ENCODE data around the gene GRAMD1C. TPM values are rescaled to one million over a fixed set of nuclear protein-coding genes. Genes with fewer than 3 reads are reported as not detected.

GRAMD1C gene
- total RNA-seq, 3 donors from 2014 or later, result 1.6 to 49.8 (median 18.4) TPM

DNA sequence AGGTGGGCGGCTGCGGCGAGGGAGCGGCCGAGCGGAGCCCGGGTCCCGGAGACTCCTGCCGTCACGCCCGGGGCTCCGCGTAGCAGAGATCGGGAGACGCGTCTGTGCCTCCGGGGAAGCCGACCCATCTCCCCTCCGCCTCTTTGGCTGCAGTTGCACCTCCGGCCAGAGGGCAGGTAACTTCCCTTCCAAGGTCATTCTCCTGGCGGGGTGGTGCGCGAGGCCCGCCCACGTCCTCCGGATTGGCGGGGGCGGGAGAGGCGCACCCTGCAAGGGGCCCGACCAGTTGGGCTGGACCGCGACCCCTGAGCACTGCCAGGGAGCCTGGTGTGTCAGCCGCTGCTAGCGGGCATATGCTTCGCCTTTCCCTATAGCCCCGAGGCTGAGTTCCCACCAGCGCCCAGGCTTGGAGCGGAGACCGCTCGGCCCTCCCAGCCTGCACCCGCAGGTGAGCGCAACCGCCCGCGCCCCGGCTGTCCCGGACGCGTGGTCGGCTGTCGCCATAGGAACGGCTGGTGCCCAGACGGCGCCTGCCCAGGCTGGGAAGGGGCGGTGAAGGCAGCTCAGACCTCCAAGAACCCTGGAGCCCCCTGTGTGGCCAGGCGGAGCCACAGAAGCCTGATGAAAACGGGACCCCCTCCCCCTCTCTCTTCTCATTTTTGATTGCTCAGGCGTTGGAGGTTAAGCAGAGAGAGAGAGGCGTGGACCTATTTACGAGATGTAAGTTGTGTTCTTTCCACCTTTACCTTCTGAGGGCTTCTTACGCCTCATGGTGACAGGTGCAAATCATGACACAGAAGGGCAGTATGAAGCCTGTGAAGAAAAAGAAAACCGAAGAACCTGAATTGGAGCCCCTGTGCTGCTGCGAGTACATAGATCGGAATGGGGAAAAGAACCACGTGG is 109.7 kb downstream of the GRAMD1C start:
- TF ChIP-seq POLR2A (IDR thresholded peaks at IDR 0.05) (no peak), POLR2AphosphoS5 (IDR thresholded peaks at IDR 0.05) (no peak)
- TF ChIP-seq, protein P1, sequence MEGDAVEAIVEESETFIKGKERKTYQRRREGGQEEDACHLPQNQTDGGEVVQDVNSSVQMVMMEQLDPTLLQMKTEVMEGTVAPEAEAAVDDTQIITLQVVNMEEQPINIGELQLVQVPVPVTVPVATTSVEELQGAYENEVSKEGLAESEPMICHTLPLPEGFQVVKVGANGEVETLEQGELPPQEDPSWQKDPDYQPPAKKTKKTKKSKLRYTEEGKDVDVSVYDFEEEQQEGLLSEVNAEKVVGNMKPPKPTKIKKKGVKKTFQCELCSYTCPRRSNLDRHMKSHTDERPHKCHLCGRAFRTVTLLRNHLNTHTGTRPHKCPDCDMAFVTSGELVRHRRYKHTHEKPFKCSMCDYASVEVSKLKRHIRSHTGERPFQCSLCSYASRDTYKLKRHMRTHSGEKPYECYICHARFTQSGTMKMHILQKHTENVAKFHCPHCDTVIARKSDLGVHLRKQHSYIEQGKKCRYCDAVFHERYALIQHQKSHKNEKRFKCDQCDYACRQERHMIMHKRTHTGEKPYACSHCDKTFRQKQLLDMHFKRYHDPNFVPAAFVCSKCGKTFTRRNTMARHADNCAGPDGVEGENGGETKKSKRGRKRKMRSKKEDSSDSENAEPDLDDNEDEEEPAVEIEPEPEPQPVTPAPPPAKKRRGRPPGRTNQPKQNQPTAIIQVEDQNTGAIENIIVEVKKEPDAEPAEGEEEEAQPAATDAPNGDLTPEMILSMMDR (IDR thresholded peaks at IDR 0.05), result no peak
- H3K4me1 ChIP-seq, result no peaks in the 10 kb centered on the region
- H3K27ac ChIP-seq, result peak overlapping the region; percentile 71 to 80
- DNase-seq (ENCODE audit: low spot score in 2 of 2), result no peak
- H3K4me3 ChIP-seq, result peak overlapping the region; percentile 75 to 92 (median 82)
- intact Hi-C loops (cut with DNase I; ENCODE audit: low total_unique reads), result no loop called here
- no peaks in the 10 kb centered on the region for H3K27me3 ChIP-seq
- H3K36me3 ChIP-seq, result no peaks in the 10 kb centered on the region
- no peaks in the 10 kb centered on the region for H3K9me3 ChIP-seq

DNA sequence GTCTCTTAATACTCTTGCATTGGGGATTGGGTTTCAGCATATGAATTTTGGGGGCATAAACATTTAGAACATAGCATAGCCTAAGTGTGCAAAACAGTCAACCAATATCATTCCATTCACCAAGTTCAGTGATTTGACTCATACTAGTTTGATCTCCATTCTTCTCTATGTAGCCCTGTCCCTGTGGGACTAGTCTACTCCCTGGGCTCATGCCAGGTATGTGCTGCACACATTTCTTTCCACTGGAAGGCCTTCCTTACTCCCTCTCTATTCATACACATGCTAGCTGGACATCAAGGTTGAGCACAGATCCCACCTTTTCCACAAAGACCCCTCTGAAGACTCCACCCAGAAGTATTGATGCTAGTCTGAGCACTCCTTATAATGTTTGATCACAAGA is 114.3 kb downstream of the GRAMD1C start:
- H3K27ac ChIP-seq, result no peak overlapping the region
- H3K4me3 ChIP-seq, result no peak overlapping the region
- no peaks in the 10 kb centered on the region for H3K27me3 ChIP-seq
- H3K9me3 ChIP-seq, result no peaks in the 10 kb centered on the region
- no peaks in the 10 kb centered on the region for H3K4me1 ChIP-seq
- H3K36me3 ChIP-seq, result no peaks in the 10 kb centered on the region
- intact Hi-C loops (cut with DNase I; ENCODE audit: low total_unique reads), result no loop called here
- no peak for TF ChIP-seq POLR2AphosphoS5 (IDR thresholded peaks at IDR 0.05)
- TF ChIP-seq POLR2A (IDR thresholded peaks at IDR 0.05), result no peak
- TF ChIP-seq, protein P1 (IDR thresholded peaks at IDR 0.05), result no peak
- no peak for DNase-seq (ENCODE audit: low spot score in 2 of 2)

DNA sequence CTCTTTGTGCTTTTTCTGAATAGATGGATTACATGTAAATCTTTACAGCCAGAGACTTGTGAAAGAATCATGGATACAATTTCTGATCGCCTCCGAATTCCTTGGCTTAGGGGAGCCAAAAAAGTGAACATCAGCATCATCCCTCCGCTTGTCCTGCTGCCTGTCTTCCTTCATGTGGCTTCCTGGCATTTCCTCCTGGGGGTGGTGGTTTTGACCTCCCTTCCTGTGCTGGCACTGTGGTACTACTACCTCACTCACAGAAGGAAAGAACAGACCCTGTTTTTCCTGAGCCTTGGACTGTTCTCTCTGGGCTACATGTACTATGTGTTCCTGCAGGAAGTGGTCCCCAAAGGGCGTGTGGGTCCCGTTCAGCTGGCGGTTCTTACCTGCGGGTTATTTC is 115.1 kb downstream of the GRAMD1C start:
- peak overlapping the region in 1 of 3 donors; percentile 29 for H3K4me3 ChIP-seq
- DNase-seq (ENCODE audit: low spot score in 2 of 2), result peak in 1 of 2 donors; percentile 75
- H3K4me1 ChIP-seq, result no peaks in the 10 kb centered on the region
- no peaks in the 10 kb centered on the region for H3K27me3 ChIP-seq
- TF ChIP-seq POLR2AphosphoS5 (IDR thresholded peaks at IDR 0.05), result no peak
- no peak for TF ChIP-seq POLR2A (IDR thresholded peaks at IDR 0.05)
- TF ChIP-seq, protein P1 (IDR thresholded peaks at IDR 0.05), result no peak
- no peaks in the 10 kb centered on the region for H3K36me3 ChIP-seq
- H3K9me3 ChIP-seq, result no peaks in the 10 kb centered on the region
- intact Hi-C loops (cut with DNase I; ENCODE audit: low total_unique reads), result no loop called here
- H3K27ac ChIP-seq, result peak overlapping the region; percentile 16 to 23

DNA sequence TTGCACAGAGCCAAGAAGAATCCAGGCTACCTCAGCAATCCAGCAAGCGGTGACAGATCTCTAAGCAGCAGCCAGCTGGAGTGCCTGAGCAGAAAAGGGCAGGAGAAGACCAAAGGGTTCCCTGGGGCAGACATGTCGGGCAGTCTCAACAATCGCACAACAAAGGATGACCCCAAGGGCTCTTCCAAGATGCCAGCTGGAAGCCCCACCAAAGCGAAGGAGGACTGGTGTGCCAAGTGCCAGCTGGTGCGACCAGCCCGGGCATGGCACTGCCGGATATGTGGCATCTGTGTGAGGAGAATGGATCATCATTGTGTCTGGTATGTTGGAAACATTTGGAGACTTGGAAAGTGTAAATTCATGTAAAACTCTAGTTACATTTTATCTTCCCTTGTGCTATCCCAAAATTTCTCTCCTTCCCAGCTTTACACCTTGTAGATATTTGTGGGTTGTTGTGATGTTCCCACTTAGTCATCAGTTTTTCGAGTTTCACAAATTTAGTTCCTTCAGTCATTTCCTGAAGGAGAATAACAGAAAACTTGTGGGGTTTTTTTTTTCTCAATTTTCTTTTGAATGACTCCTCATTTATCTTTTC is 115.6 kb downstream of the GRAMD1C start:
- Histone ChIP-seq H3K27ac (peak overlapping the region in 1 of 2 donors; percentile 16), H3K27me3 (no peaks in the 10 kb centered on the region), H3K9me3 (no peaks in the 10 kb centered on the region), H3K4me1 (no peaks in the 10 kb centered on the region), H3K4me3 (peak overlapping the region in 1 of 3 donors; percentile 29), H3K36me3 (no peaks in the 10 kb centered on the region)
- TF ChIP-seq POLR2A (IDR thresholded peaks at IDR 0.05) (no peak), POLR2AphosphoS5 (IDR thresholded peaks at IDR 0.05) (no peak)
- TF ChIP-seq, protein P1 (IDR thresholded peaks at IDR 0.05), result no peak
- DNase-seq (ENCODE audit: low spot score in 2 of 2), result peak in 1 of 2 donors; percentile 81
- intact Hi-C loops (cut with DNase I; ENCODE audit: low total_unique reads), result no loop called here

DNA sequence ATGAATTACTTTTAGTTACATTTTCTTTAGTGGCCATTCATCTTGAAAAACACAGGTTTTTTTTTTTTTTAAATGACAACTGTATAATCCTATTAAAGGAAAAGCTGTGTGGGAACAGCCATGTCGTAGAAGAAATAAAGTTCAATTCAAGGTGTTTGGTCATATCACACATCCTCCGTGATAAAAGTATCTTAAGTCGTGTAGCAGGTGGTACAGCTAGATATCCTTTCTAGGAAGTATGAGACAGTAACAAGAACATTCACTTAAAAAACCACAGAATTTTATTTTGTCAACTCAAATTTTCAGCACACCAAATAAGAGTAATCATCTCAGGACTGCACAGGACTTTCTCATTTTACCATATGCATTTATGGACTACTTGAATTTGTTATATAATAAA is 125.3 kb downstream of the GRAMD1C start:
- Histone ChIP-seq H3K4me1 (no peaks in the 10 kb centered on the region), H3K4me3 (no peak overlapping the region), H3K9me3 (no peaks in the 10 kb centered on the region), H3K27ac (no peak overlapping the region), H3K36me3 (no peaks in the 10 kb centered on the region), H3K27me3 (no peaks in the 10 kb centered on the region)
- no peak for DNase-seq (ENCODE audit: low spot score in 2 of 2)
- intact Hi-C loops (cut with DNase I; ENCODE audit: low total_unique reads), result no loop called here
- TF ChIP-seq POLR2A (IDR thresholded peaks at IDR 0.05), result no peak
- TF ChIP-seq, protein P1 (IDR thresholded peaks at IDR 0.05), result no peak
